ENCODE measurements around the gene SIRPB2. TPM values are rescaled to one million over a fixed set of nuclear protein-coding genes. Genes with fewer than 3 reads are reported as not detected.

Gene SIRPB2
- polyA plus RNA-seq, 2 of the 4 experiments (the other 2 are of a cell fraction), result not detected

DNA sequence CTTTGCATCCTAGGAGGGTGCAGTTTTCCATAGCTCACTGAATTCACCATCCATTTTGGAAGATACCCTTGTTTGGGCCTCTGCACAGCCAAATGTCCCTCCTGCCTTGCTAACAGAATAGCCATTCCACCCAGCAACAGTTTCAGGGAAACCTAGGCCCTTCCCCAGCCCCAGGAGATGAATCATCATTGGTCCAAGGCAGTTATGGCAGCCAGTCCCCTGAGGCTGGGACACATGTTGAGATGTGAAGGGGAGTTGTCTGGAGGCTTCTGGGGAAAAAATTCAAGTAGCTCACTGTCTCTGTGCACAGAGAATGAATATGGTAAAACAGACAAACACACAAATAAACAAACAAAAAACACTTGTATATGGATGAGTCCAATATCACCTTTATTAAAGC lies 17.4 kb upstream of the SIRPB2 start:
- peaks cover 9% of the 10 kb centered on the region; the same call in 1 of the 3 replicates for H3K4me1 ChIP-seq
- DNase-seq (ENCODE audit: low read depth in 1 of 2, low spot score in 1 of 2), result no peak
- no peak overlapping the region for H3K27ac ChIP-seq
- CTCF ChIA-PET, result interaction anchor here (0.8 to 9.9 kb wide), 25 partner anchors 12 to 664 kb away, joined by 3 to 306 read pairs (median 4); partner anchors contain the start of gene NSFL1C
- no peak for FAIRE-seq
- no peak for ATAC-seq
- POLR2A ChIA-PET, result interaction anchor here (0.6 to 1.1 kb wide), 2 partner anchors 42 to 268 kb away, joined by 3 to 4 read pairs; partner anchors contain the start of gene NSFL1C
- H3K4me3 ChIP-seq, result no peak overlapping the region
- no peak overlapping the region for H3K4me2 ChIP-seq
- 0 out of 3 replicates have a peak, but pooled peaks cover 6% of the 10 kb centered on the region for H3K9me3 ChIP-seq
- TF ChIP-seq, protein P1, sequence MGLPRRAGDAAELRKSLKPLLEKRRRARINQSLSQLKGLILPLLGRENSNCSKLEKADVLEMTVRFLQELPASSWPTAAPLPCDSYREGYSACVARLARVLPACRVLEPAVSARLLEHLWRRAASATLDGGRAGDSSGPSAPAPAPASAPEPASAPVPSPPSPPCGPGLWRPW (IDR thresholded peaks at IDR 0.05), result no peak
- TF ChIP-seq NR3C1 (IDR thresholded peaks at IDR 0.05) (no peak), ZNF302 (CRISPR knock-in tag; IDR thresholded peaks at IDR 0.05) (no peak), NFE2L2 (conservative IDR thresholded peaks at IDR 0.05; ENCODE audit: low read length) (no peak), POLR2AphosphoS2 (conservative IDR thresholded peaks at IDR 0.05; ENCODE audit: low read length) (no peak), MAFK (IDR thresholded peaks at IDR 0.05; ENCODE audit: partially characterized antibody) (no peak), MAZ (IDR thresholded peaks at IDR 0.05; ENCODE audit: borderline replicate concordance, low read depth, low read length) (no peak), BHLHE40 (IDR thresholded peaks at IDR 0.05; ENCODE audit: low read depth, low read length) (no peak), EHF (CRISPR knock-in tag; IDR thresholded peaks at IDR 0.05) (no peak), ESRRA (IDR thresholded peaks at IDR 0.05; ENCODE audit: borderline replicate concordance, low read length) (no peak), CBX8 (IDR thresholded peaks at IDR 0.05) (no peak), POLR2A (IDR thresholded peaks at IDR 0.05; ENCODE audit: low read length) (no peak), SREBF2 (IDR thresholded peaks at IDR 0.05) (no peak), CBX2 (IDR thresholded peaks at IDR 0.05; ENCODE audit: borderline replicate concordance, low read depth) (no peak)
- TF ChIP-seq, protein P2, sequence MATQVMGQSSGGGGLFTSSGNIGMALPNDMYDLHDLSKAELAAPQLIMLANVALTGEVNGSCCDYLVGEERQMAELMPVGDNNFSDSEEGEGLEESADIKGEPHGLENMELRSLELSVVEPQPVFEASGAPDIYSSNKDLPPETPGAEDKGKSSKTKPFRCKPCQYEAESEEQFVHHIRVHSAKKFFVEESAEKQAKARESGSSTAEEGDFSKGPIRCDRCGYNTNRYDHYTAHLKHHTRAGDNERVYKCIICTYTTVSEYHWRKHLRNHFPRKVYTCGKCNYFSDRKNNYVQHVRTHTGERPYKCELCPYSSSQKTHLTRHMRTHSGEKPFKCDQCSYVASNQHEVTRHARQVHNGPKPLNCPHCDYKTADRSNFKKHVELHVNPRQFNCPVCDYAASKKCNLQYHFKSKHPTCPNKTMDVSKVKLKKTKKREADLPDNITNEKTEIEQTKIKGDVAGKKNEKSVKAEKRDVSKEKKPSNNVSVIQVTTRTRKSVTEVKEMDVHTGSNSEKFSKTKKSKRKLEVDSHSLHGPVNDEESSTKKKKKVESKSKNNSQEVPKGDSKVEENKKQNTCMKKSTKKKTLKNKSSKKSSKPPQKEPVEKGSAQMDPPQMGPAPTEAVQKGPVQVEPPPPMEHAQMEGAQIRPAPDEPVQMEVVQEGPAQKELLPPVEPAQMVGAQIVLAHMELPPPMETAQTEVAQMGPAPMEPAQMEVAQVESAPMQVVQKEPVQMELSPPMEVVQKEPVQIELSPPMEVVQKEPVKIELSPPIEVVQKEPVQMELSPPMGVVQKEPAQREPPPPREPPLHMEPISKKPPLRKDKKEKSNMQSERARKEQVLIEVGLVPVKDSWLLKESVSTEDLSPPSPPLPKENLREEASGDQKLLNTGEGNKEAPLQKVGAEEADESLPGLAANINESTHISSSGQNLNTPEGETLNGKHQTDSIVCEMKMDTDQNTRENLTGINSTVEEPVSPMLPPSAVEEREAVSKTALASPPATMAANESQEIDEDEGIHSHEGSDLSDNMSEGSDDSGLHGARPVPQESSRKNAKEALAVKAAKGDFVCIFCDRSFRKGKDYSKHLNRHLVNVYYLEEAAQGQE (IDR thresholded peaks at IDR 0.05), result no peak
- TF ChIP-seq, protein P3, sequence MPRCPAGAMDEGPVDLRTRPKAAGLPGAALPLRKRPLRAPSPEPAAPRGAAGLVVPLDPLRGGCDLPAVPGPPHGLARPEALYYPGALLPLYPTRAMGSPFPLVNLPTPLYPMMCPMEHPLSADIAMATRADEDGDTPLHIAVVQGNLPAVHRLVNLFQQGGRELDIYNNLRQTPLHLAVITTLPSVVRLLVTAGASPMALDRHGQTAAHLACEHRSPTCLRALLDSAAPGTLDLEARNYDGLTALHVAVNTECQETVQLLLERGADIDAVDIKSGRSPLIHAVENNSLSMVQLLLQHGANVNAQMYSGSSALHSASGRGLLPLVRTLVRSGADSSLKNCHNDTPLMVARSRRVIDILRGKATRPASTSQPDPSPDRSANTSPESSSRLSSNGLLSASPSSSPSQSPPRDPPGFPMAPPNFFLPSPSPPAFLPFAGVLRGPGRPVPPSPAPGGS (IDR thresholded peaks at IDR 0.05), result no peak

DNA sequence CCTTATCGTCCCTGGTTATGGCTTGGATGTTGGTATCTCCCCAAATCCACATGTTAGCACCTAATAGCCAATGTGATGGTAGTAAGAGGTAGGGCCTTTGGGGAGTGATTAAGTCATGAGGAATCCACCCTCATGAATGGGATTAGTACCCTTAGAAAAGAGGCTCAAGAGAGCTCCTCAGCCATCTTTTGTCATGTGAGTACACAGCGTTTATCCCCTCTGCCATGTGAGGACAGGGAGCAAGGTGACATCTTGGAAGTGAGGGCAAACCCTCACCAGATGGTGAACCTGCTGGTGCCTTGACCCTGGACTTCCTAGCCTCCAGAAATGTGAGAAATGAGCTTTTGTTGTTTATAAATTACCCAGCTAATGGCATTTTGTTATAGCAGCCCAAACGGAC lies 16.1 kb upstream of the SIRPB2 start:
- TF ChIP-seq CBX2 (IDR thresholded peaks at IDR 0.05; ENCODE audit: borderline replicate concordance, low read depth), result no peak
- TF ChIP-seq CBX8 (IDR thresholded peaks at IDR 0.05), result no peak
- TF ChIP-seq, protein P3 (IDR thresholded peaks at IDR 0.05), result no peak
- TF ChIP-seq JUN (IDR thresholded peaks at IDR 0.05), result no peak
- TF ChIP-seq, protein P4, sequence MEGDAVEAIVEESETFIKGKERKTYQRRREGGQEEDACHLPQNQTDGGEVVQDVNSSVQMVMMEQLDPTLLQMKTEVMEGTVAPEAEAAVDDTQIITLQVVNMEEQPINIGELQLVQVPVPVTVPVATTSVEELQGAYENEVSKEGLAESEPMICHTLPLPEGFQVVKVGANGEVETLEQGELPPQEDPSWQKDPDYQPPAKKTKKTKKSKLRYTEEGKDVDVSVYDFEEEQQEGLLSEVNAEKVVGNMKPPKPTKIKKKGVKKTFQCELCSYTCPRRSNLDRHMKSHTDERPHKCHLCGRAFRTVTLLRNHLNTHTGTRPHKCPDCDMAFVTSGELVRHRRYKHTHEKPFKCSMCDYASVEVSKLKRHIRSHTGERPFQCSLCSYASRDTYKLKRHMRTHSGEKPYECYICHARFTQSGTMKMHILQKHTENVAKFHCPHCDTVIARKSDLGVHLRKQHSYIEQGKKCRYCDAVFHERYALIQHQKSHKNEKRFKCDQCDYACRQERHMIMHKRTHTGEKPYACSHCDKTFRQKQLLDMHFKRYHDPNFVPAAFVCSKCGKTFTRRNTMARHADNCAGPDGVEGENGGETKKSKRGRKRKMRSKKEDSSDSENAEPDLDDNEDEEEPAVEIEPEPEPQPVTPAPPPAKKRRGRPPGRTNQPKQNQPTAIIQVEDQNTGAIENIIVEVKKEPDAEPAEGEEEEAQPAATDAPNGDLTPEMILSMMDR (IDR thresholded peaks at IDR 0.05), result no peak
- no peak for TF ChIP-seq ZSCAN20 (CRISPR knock-in tag; IDR thresholded peaks at IDR 0.05)
- no peak for DNase-seq (ENCODE audit: low read depth in 1 of 2, low spot score in 1 of 2)
- H3K4me2 ChIP-seq, result no peak overlapping the region
- WGBS (ENCODE audit: missing lambda C conversion rate), result 34% methylated on average over 3 of the region's 3 CpGs
- POLR2A ChIA-PET, result no interaction called here
- H3K4me1 ChIP-seq, result peaks cover 9% of the 10 kb centered on the region; the same call in 1 of the 3 replicates
- no peak overlapping the region for H3K27ac ChIP-seq
- ATAC-seq, result no peak
- peaks cover 8% of the 10 kb centered on the region; the same call in 1 of the 3 replicates for H3K9me3 ChIP-seq
- H3K4me3 ChIP-seq, result no peak overlapping the region
- CTCF ChIA-PET, result interaction anchor here (1.2 to 9.9 kb wide), 9 partner anchors 12 to 665 kb away, joined by 3 to 306 read pairs (median 4); partner anchors contain the start of gene NSFL1C
- no peak for FAIRE-seq

All from A549 (cell line).